HCT116 (cell line): ENCODE data around the gene ZNF283. TPM values are rescaled to one million over a fixed set of nuclear protein-coding genes. Genes with fewer than 3 reads are reported as not detected.

ENCODE experiments used
- ATAC-seq: fragments of 200-7000 bp; cut with Tn5 transposase; 2 replicates; pipeline ENCODE4 v1.9.1; 2020; ENCODE audit warnings: mild to moderate bottlenecking, moderate library complexity
- Bru-seq: library from RNA; stranded (reverse); fragments of 400-500 nt; gene quantifications from one replicate; lab custom pipeline; 2021; lab: Mats Ljungman, UMichigan
- BruChase-seq, 2 experiments: library from RNA; stranded (reverse); fragments of 400-500 nt; gene quantifications; one replicate each; lab custom pipeline; 2021; lab: Mats Ljungman, UMichigan
- BruUV-seq: library from RNA; stranded (reverse); fragments of 400-500 nt; replicated peaks from 2 replicates; lab custom pipeline; 2021; lab: Mats Ljungman, UMichigan
- CTCF ChIA-PET: fragments of 300-600 bp; sonication (Branson Sonifier 250); formaldehyde crosslinking; loops from one replicate; lab custom pipeline; 2021; ENCODE audit warnings: antibody characterized with exemption; lab: Charles Lee
- POLR2A ChIA-PET: fragments of 300-600, 350-600 bp; sonication (Branson Sonifier 250); formaldehyde crosslinking; loops from one replicate; lab custom pipeline; 2021; ENCODE audit warnings: antibody characterized with exemption; lab: Charles Lee
- RAD21 ChIA-PET, 2 experiments: fragments of 300-600 bp; sonication (Branson Sonifier 250); formaldehyde crosslinking; loops; one replicate each; lab custom pipeline; 2023; ENCODE audit warnings: low total read pairs in 2 of 2; ENCODE audit not compliant: uncharacterized antibody in 2 of 2, unreplicated experiment in 2 of 2, low non-redundant PET in 1 of 2; lab: Charles Lee
- DNase-seq: peaks from one replicate; pipeline ENCODE4 v3.0.0-alpha.2; 2010; ENCODE audit warnings: low read depth, low spot score
- H2AFZ ChIP-seq: fragments of 200-600 bp; shearing (Covaris generic), sonication (generic); 2 replicates; pipeline ENCODE4 v1.6.1; 2017; ENCODE audit warnings: low read depth, mixed run types, mixed read lengths, antibody characterized with exemption, low read length; ENCODE audit not compliant: poor library complexity, severe bottlenecking
- H3K27ac ChIP-seq: 2 replicates; pipeline ENCODE4 v1.5.1; 2012; ENCODE audit warnings: low read depth, low read length
- H3K27me3 ChIP-seq: fragments of 200-600 bp; sonication (generic); 2 replicates; pipeline ENCODE4 v1.6.1; 2016; ENCODE audit warnings: mixed run types, low read length, mixed read lengths; ENCODE audit not compliant: insufficient read depth
- H3K36me3 ChIP-seq, 2 experiments: fragments of 200-500 bp in 1 of 2; fragments of 200-600 bp in 1 of 2; sonication (Bioruptor generic) in 1 of 2; sonication (generic) in 1 of 2; 2 replicates each; pipeline versions ENCODE4 v1.5.1 to v1.6.1; 2014 to 2016; ENCODE audit warnings: low read length in 2 of 2, inconsistent platforms in 1 of 2, mixed read lengths in 1 of 2, mixed run types in 1 of 2; ENCODE audit not compliant: insufficient read depth in 2 of 2, control insufficient read depth in 1 of 2
- H3K4me1 ChIP-seq, 2 experiments: fragments of 200-600 bp in 1 of 2; sonication (generic) in 1 of 2; 2 replicates each; pipeline versions ENCODE4 v1.5.1 to v1.6.1; 2012 to 2017; ENCODE audit warnings: low read length in 2 of 2, inconsistent platforms in 1 of 2, mild to moderate bottlenecking in 1 of 2, mixed read lengths in 1 of 2, mixed run types in 1 of 2, moderate library complexity in 1 of 2; ENCODE audit not compliant: insufficient read depth in 2 of 2, control insufficient read depth in 1 of 2
- H3K4me2 ChIP-seq: fragments of 200-600 bp; sonication (generic); 2 replicates; pipeline ENCODE4 v1.6.1; 2017; ENCODE audit warnings: mixed run types, low read length, mixed read lengths
- H3K4me3 ChIP-seq, 2 experiments: fragments of 200-600 bp in 1 of 2; sonication (generic) in 1 of 2; replicated peaks in 1 of 2; 2 replicates each; pipeline ENCODE4 v1.5.1; 2011 to 2016; ENCODE audit warnings: low read length in 2 of 2, control low read depth in 1 of 2, low read depth in 1 of 2, mild to moderate bottlenecking in 1 of 2, mixed read lengths in 1 of 2, mixed run types in 1 of 2
- H3K79me2 ChIP-seq: fragments of 200-600 bp; sonication (generic); 2 replicates; pipeline ENCODE4 v1.6.1; 2017; ENCODE audit warnings: mild to moderate bottlenecking, mixed run types, low read length, moderate library complexity, mixed read lengths; ENCODE audit not compliant: insufficient read depth
- H3K9ac ChIP-seq: fragments of 200-600 bp; sonication (generic); 2 replicates; pipeline ENCODE4 v1.6.1; 2016; ENCODE audit warnings: low read length, mixed read lengths
- H3K9me2 ChIP-seq: fragments of 200-600 bp; sonication (generic), shearing (Covaris generic); 2 replicates; pipeline ENCODE4 v1.6.1; 2017; ENCODE audit warnings: mixed run types, mild to moderate bottlenecking, moderate library complexity; ENCODE audit not compliant: insufficient read depth
- H3K9me3 ChIP-seq, 2 experiments: fragments of 200-500 bp in 1 of 2; fragments of 200-600 bp in 1 of 2; sonication (Bioruptor generic) in 1 of 2; sonication (generic) in 1 of 2; 2 replicates each; pipeline ENCODE4 v1.6.1; 2014 to 2017; ENCODE audit warnings: low read length in 2 of 2, mixed read lengths in 2 of 2, inconsistent platforms in 1 of 2, low read depth in 1 of 2, mild to moderate bottlenecking in 1 of 2, mixed run types in 1 of 2, moderate library complexity in 1 of 2; ENCODE audit not compliant: control insufficient read depth in 1 of 2, insufficient read depth in 1 of 2
- H4K20me1 ChIP-seq: fragments of 200-600 bp; sonication (generic), shearing (Covaris generic); 2 replicates; pipeline ENCODE4 v1.6.1; 2017; ENCODE audit warnings: mixed run types, mild to moderate bottlenecking, moderate library complexity; ENCODE audit not compliant: insufficient read depth
- CBX3 ChIP-seq: IDR thresholded peaks from 2 replicates; pipeline ENCODE4 v1.6.1; 2012; ENCODE audit warnings: low read depth
- CEBPB ChIP-seq: IDR thresholded peaks from 2 replicates; pipeline ENCODE4 v1.6.1; 2012; ENCODE audit warnings: low read depth
- EGR1 ChIP-seq: IDR thresholded peaks from 2 replicates; pipeline ENCODE4 v1.6.1; 2012; ENCODE audit warnings: low read depth
- EZH2 ChIP-seq: fragments of 200-600 bp; sonication (generic); IDR thresholded peaks from 2 replicates; pipeline ENCODE4 v1.6.1; 2017; ENCODE audit warnings: antibody characterized with exemption, mixed run types
- EZH2phosphoT487 ChIP-seq: fragments of 200-600 bp; IDR thresholded peaks from 2 replicates; pipeline ENCODE4 v1.6.1; 2018; ENCODE audit warnings: antibody characterized with exemption, borderline replicate concordance
- JUND ChIP-seq: IDR thresholded peaks from 2 replicates; pipeline ENCODE4 v1.6.1; 2012
- POLR2A ChIP-seq: IDR thresholded peaks from 2 replicates; pipeline ENCODE4 v1.7.0; 2011; ENCODE audit warnings: borderline replicate concordance; ENCODE audit not compliant: insufficient read depth, insufficient read length; ENCODE audit errors: extremely low read depth
- POLR2AphosphoS5 ChIP-seq: IDR thresholded peaks from 2 replicates; pipeline ENCODE4 v1.6.1; 2011; ENCODE audit warnings: mild to moderate bottlenecking, low read depth, low read length, moderate library complexity
- RAD21 ChIP-seq: IDR thresholded peaks from 2 replicates; pipeline ENCODE4 v1.6.1; 2012; ENCODE audit warnings: low read depth, mild to moderate bottlenecking
- SIN3A ChIP-seq: IDR thresholded peaks from 2 replicates; pipeline ENCODE4 v1.6.1; 2012; ENCODE audit warnings: low read depth
- SRF ChIP-seq: IDR thresholded peaks from 2 replicates; pipeline ENCODE4 v1.6.1; 2012; ENCODE audit warnings: low read depth
- TCF7L2 ChIP-seq: IDR thresholded peaks from 2 replicates; pipeline ENCODE4 v1.7.0; 2011; ENCODE audit warnings: borderline replicate concordance, inconsistent platforms; ENCODE audit not compliant: insufficient read depth, insufficient read length; ENCODE audit errors: extremely low read depth
- YY1 ChIP-seq: IDR thresholded peaks from 2 replicates; pipeline ENCODE4 v1.6.1; 2011; ENCODE audit warnings: low read length, low read depth, moderate library complexity, mild to moderate bottlenecking; ENCODE audit not compliant: insufficient replicate concordance; ENCODE audit errors: extremely low read depth
- ZFX ChIP-seq: fragments of 450-650 bp; IDR thresholded peaks from 2 replicates; pipeline ENCODE4 v1.6.1; 2017
- ZNF274 ChIP-seq: fragments of 200-500 bp; sonication (Bioruptor generic); IDR thresholded peaks from 2 replicates; pipeline ENCODE4 v1.6.1; 2014; ENCODE audit warnings: mild to moderate bottlenecking, low read depth, low read length, inconsistent platforms
- intact Hi-C: fragments of 100-400 bp; cut with micrococcal nuclease; formaldehyde crosslinking; loops from 2 replicates; pipeline ENCODE4 v1.10.0; 2022
- long read RNA-seq: library from polyadenylated mRNA; unstranded; transcript quantifications from one replicate; pipeline ENCODE4 v2.0.0, GENCODE V29; 2021; ENCODE audit not compliant: unreplicated experiment
- polyA plus RNA-seq: library from polyadenylated mRNA; unstranded; fragments of >200 nt; gene quantifications from 2 replicates; pipeline ENCODE4 v1.2.1, GENCODE V29; 2012; ENCODE audit warnings: missing spikeins
- total RNA-seq: library from RNA; stranded (reverse); gene quantifications from one replicate; pipeline ENCODE4 v1.2.1, GENCODE V29; 2021; ENCODE audit not compliant: unreplicated experiment
- TF ChIP-seq, protein P1 (sequence below): IDR thresholded peaks from 2 replicates; pipeline ENCODE4 v1.6.1; 2012
- TF ChIP-seq, protein P2 (sequence below), 3 experiments: fragments of 200-600 bp in 1 of 3; sonication (generic) in 1 of 3; IDR thresholded peaks in 2 of 3; conservative IDR thresholded peaks in 1 of 3; 2 replicates each; pipeline ENCODE4 v1.5.1; 2012 to 2017; ENCODE audit warnings: low read depth in 2 of 3, low read length in 2 of 3, antibody characterized with exemption in 1 of 3, borderline replicate concordance in 1 of 3, control low read depth in 1 of 3, mild to moderate bottlenecking in 1 of 3, mixed read lengths in 1 of 3, mixed run types in 1 of 3, moderate library complexity in 1 of 3; ENCODE audit not compliant: insufficient read depth in 1 of 3
- TF ChIP-seq, protein P3 (sequence below): IDR thresholded peaks from 2 replicates; pipeline ENCODE4 v1.6.1; 2011; ENCODE audit warnings: mild to moderate bottlenecking, low read length, moderate library complexity; ENCODE audit not compliant: insufficient replicate concordance; ENCODE audit errors: extremely low read depth
- TF ChIP-seq, protein P4 (sequence below): IDR thresholded peaks from 2 replicates; pipeline ENCODE4 v1.6.1; 2012

The ZNF283 gene
- total RNA-seq (7.6 TPM), Bru-seq, nascent RNA (percentile 66 among the genes with signal in this experiment), BruChase-seq, experiment 1, labeled RNA remaining after a 6-hour chase (percentile 62 among the genes with signal in this experiment), BruChase-seq, experiment 2, labeled RNA remaining after a 2-hour chase (percentile 74 among the genes with signal in this experiment)
- polyA plus RNA-seq: 1.6 and 2.7 TPM in 2 replicates
- long read RNA-seq, full-length matches to known transcripts: 2 of 13 reads
- long read RNA-seq, partial matches to known transcripts: 0 of 13 reads
- long read RNA-seq, other reads (novel, unspliced or antisense): 11 of 13 reads

DNA sequence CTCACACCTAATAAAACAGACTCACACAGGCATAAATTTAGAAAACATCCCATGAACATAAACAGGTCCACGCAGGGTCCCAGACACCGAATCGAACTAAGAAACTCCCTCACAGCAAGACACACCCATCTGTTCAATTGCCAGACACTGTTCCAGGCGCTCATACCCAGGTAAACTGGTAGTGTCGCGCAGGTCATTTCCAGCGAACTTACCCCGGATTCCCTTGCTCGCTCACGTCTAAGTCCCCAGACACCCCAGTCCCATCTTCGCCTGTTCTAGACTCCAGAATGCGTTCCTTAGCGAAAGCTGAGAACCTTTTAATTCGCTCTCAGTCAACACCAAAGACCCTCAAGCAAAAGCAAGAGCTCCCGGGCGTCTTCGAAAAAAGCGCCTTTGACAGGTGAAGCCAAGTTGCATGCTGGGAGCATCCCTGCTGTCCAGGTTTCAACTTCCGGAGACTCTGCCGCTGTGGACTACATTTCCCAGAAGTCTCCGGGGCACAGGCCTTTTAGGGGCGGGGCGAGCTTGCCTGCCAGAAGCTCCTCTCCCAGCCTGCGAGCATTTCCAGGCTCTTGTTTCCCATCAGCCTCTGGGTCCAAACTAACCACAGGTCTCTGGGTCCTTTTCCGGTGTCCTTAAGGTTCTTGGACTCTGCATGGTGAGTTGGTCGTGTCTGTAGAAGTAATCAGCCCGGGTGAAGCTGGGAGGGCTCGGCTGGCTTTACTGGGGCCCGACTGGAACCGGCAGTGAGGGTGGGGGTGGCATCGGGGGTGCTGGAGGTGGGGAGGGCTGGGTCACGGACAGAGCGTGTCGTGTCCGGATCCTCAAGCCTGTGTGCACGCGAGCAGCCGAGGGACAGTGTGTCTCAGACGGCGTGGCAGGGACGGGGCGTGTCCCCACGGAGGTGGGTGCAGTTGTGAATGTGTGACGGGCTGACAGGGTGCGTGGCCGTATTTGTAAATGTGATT, at the start of gene ZNF283:
Gene ZNF283 (plus strand): TSS at position 535 of the 968 bp plus-strand sequence. CDS start 6,184 bp downstream, outside the sequence.
- intact Hi-C loops: loop anchor here (1.0 to 10.0 kb wide), 2 partner anchors 175 to 268 kb away; partner anchors contain the start of genes ZNF224 and ZNF230
- RAD21 ChIA-PET: interaction anchor here (0.6 to 0.8 kb wide), 5 partner anchors 13 to 267 kb away, joined by 3 to 6 read pairs (median 3); partner anchors contain the start of gene ZNF224 (in 1 of the 2)
- ATAC-seq (peak; percentile 96), DNase-seq (peak; percentile 89)
- Histone ChIP-seq H3K9ac (peak within 1 kb of the TSS; percentile 64), H4K20me1 (no peaks in the 10 kb centered on the region), H3K27ac (no peak within 1 kb of the TSS), H3K27me3 (no peaks in the 10 kb centered on the region), H3K4me1 (peaks cover 3 to 6% of the 10 kb centered on the region in 2 experiments; a peak in 1 of 4 replicates), H3K4me3 (peak within 1 kb of the TSS; percentile 68 to 74), H3K79me2 (no peaks in the 10 kb centered on the region), H3K9me2 (no peaks in the 10 kb centered on the region), H3K4me2 (peak within 1 kb of the TSS; percentile 78), H3K36me3 (peaks cover 7 to 16% of the 10 kb centered on the region in 2 experiments; a peak in 3 of 4 replicates), H2AFZ (peak within 1 kb of the TSS; percentile 91), H3K9me3 (peaks cover 3 to 7% of the 10 kb centered on the region in 2 experiments; a peak in 1 of 4 replicates)
- POLR2A ChIA-PET: interaction anchor here (0.6 to 1.1 kb wide), 4 partner anchors 13 to 338 kb away, joined by 3 to 6 read pairs (median 3); partner anchors contain the start of genes ZNF226 and ZNF45
- no TSS peak for BruUV-seq
- CTCF ChIA-PET: interaction anchor here (0.8 to 1.3 kb wide), 2 partner anchors 17 to 124 kb away, joined by 3 to 7 read pairs; partner anchors contain the start of gene ZNF221
- TF ChIP-seq YY1: peak; percentile 31
- TF ChIP-seq, protein P1, sequence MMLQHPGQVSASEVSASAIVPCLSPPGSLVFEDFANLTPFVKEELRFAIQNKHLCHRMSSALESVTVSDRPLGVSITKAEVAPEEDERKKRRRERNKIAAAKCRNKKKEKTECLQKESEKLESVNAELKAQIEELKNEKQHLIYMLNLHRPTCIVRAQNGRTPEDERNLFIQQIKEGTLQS: no peak
- peak; percentile 69; the same call in 1 of the 2 replicates for TF ChIP-seq SRF
- TF ChIP-seq, protein P2, sequence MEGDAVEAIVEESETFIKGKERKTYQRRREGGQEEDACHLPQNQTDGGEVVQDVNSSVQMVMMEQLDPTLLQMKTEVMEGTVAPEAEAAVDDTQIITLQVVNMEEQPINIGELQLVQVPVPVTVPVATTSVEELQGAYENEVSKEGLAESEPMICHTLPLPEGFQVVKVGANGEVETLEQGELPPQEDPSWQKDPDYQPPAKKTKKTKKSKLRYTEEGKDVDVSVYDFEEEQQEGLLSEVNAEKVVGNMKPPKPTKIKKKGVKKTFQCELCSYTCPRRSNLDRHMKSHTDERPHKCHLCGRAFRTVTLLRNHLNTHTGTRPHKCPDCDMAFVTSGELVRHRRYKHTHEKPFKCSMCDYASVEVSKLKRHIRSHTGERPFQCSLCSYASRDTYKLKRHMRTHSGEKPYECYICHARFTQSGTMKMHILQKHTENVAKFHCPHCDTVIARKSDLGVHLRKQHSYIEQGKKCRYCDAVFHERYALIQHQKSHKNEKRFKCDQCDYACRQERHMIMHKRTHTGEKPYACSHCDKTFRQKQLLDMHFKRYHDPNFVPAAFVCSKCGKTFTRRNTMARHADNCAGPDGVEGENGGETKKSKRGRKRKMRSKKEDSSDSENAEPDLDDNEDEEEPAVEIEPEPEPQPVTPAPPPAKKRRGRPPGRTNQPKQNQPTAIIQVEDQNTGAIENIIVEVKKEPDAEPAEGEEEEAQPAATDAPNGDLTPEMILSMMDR (IDR thresholded peaks at IDR 0.05 in 2 of 3, conservative IDR thresholded peaks at IDR 0.05 in 1 of 3; ENCODE audit: borderline replicate concordance in 1 of 3, insufficient read depth in 1 of 3, low read depth in 2 of 3, low read length in 2 of 3): no peak
- TF ChIP-seq EGR1: no peak
- TF ChIP-seq SIN3A: no peak
- TF ChIP-seq POLR2A: no peak
- no peak for TF ChIP-seq TCF7L2
- TF ChIP-seq CEBPB: no peak
- 0 out of 2 replicates have a peak, but pooled peaks have one; percentile 2 for TF ChIP-seq RAD21
- no peak for TF ChIP-seq EZH2phosphoT487
- 0 out of 2 replicates have a peak, but pooled peaks have one; percentile 64 for TF ChIP-seq CBX3
- TF ChIP-seq, protein P3, sequence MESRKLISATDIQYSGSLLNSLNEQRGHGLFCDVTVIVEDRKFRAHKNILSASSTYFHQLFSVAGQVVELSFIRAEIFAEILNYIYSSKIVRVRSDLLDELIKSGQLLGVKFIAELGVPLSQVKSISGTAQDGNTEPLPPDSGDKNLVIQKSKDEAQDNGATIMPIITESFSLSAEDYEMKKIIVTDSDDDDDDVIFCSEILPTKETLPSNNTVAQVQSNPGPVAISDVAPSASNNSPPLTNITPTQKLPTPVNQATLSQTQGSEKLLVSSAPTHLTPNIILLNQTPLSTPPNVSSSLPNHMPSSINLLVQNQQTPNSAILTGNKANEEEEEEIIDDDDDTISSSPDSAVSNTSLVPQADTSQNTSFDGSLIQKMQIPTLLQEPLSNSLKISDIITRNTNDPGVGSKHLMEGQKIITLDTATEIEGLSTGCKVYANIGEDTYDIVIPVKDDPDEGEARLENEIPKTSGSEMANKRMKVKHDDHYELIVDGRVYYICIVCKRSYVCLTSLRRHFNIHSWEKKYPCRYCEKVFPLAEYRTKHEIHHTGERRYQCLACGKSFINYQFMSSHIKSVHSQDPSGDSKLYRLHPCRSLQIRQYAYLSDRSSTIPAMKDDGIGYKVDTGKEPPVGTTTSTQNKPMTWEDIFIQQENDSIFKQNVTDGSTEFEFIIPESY: no peak
- TF ChIP-seq ZFX: no peak
- TF ChIP-seq EZH2: no peak
- no peak for TF ChIP-seq JUND
- no peak for TF ChIP-seq ZNF274
- peak; percentile 75 for TF ChIP-seq POLR2AphosphoS5
- TF ChIP-seq, protein P4, sequence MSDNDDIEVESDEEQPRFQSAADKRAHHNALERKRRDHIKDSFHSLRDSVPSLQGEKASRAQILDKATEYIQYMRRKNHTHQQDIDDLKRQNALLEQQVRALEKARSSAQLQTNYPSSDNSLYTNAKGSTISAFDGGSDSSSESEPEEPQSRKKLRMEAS: peak; percentile 75; the same call in 1 of the 2 replicates
